PC-9 (cell line): ENCODE data around the gene TGFBR3. TPM values are rescaled to one million over a fixed set of nuclear protein-coding genes. Genes with fewer than 3 reads are reported as not detected.

Experiments
- BruUV-seq: library from RNA; stranded (reverse); fragments of 400-500 nt; replicated peaks from 2 replicates; lab custom pipeline; 2021; lab: Mats Ljungman, UMichigan
- CTCF ChIA-PET: fragments of 300-600 bp; sonication (Branson Sonifier 250); formaldehyde crosslinking; loops from one replicate; lab custom pipeline; 2022; ENCODE audit warnings: antibody characterized with exemption; lab: Charles Lee
- POLR2A ChIA-PET: fragments of 300-600 bp; sonication (Branson Sonifier 250); formaldehyde crosslinking; loops from one replicate; lab custom pipeline; 2022; ENCODE audit warnings: antibody characterized with exemption; ENCODE audit not compliant: unreplicated experiment; lab: Charles Lee
- DNase-seq, 2 experiments: peaks; one replicate each; pipeline versions ENCODE4 v3.0.0 to v3.0.0-alpha.2; 2015 to 2022; ENCODE audit warnings: mixed read lengths in 1 of 2
- H2AFZ ChIP-seq: fragments of 200-600 bp; sonication (generic); 2 replicates; pipeline ENCODE4 v1.8.1; 2017; ENCODE audit warnings: antibody characterized with exemption
- H3F3A ChIP-seq: fragments of 200-600 bp; sonication (generic); 2 replicates; pipeline ENCODE4 v1.8.1; 2017; ENCODE audit warnings: antibody characterized with exemption, mild to moderate bottlenecking, low read depth; ENCODE audit not compliant: insufficient read depth
- H3K27ac ChIP-seq: fragments of 200-600 bp; sonication (generic); 2 replicates; pipeline ENCODE4 v1.6.1; 2016; ENCODE audit warnings: mixed run types
- H3K27me3 ChIP-seq: fragments of 200-600 bp; sonication (generic); 2 replicates; pipeline ENCODE4 v1.6.1; 2016; ENCODE audit warnings: low read depth, mixed run types; ENCODE audit not compliant: insufficient read depth
- H3K36me3 ChIP-seq: fragments of 200-600 bp; sonication (generic); 2 replicates; pipeline ENCODE4 v1.6.1; 2016; ENCODE audit warnings: low read depth, mixed run types
- H3K4me1 ChIP-seq: fragments of 200-600 bp; sonication (generic); replicated peaks from 2 replicates; pipeline ENCODE4 v1.6.1; 2016; ENCODE audit warnings: mixed run types; ENCODE audit not compliant: insufficient read depth
- H3K4me2 ChIP-seq: fragments of 200-600 bp; sonication (generic); 2 replicates; pipeline ENCODE4 v1.6.1; 2017; ENCODE audit warnings: mixed run types
- H3K4me3 ChIP-seq: fragments of 200-600 bp; sonication (generic); 2 replicates; pipeline ENCODE4 v1.6.1; 2016; ENCODE audit warnings: mixed run types
- H3K79me2 ChIP-seq: fragments of 200-600 bp; sonication (generic); 2 replicates; pipeline ENCODE4 v1.6.1; 2017; ENCODE audit warnings: low read depth, mixed run types
- H3K9me2 ChIP-seq: fragments of 200-600 bp; sonication (generic); 2 replicates; pipeline ENCODE4 v1.8.1; 2017; ENCODE audit warnings: mild to moderate bottlenecking; ENCODE audit not compliant: insufficient read depth
- H3K9me3 ChIP-seq: fragments of 200-600 bp; sonication (generic); 2 replicates; pipeline ENCODE4 v1.8.1; 2016; ENCODE audit warnings: low read depth; ENCODE audit not compliant: insufficient read depth
- H4K20me1 ChIP-seq: fragments of 200-600 bp; sonication (generic); 2 replicates; pipeline ENCODE4 v1.8.1; 2017; ENCODE audit not compliant: insufficient read depth
- EZH2 ChIP-seq: fragments of 200-600 bp; sonication (generic); IDR thresholded peaks from 2 replicates; pipeline ENCODE4 v1.8.0; 2017; ENCODE audit warnings: antibody characterized with exemption, low read depth
- intact Hi-C: fragments of 100-400 bp; cut with micrococcal nuclease; formaldehyde crosslinking; loops from one replicate; pipeline ENCODE4 v1.10.0; 2022; ENCODE audit not compliant: unreplicated experiment
- total RNA-seq: library from RNA; stranded (reverse); gene quantifications from 2 replicates; pipeline ENCODE4 v1.2.3, GENCODE V29; 2021
- TF ChIP-seq, protein P1 (sequence below): fragments of 200-600 bp; sonication (generic); conservative IDR thresholded peaks from 2 replicates; pipeline ENCODE4 v1.6.1; 2017; ENCODE audit warnings: mixed run types, antibody characterized with exemption, mild to moderate bottlenecking, moderate library complexity

TGFBR3 gene
- total RNA-seq, 1 experiment from 2014 or later = 1.6 TPM

DNA sequence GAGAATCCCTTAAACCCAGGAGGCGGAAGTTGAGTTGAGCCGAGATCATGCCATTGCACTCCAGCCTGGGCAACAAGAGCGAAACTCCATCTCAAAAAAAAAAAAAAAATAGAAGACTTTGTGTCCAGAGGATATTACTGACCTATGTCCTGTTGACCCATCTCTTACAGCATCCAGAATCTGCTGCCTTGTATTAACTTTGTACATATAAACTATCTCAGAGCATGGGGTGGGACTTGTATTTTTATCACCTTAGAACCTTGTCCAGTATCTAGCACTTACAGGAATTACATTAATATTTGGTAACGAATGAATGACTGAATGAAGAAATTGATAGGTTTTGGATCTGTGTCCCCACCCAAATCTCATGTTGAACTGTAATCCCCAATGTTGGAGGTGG, 117.8 kb downstream of the TGFBR3 start:
- CTCF ChIA-PET = no interaction called here
- no peak overlapping the region for H3K27ac ChIP-seq
- POLR2A ChIA-PET = no interaction called here
- H2AFZ ChIP-seq = no peak overlapping the region
- no peak for TF ChIP-seq EZH2
- TF ChIP-seq, protein P1, sequence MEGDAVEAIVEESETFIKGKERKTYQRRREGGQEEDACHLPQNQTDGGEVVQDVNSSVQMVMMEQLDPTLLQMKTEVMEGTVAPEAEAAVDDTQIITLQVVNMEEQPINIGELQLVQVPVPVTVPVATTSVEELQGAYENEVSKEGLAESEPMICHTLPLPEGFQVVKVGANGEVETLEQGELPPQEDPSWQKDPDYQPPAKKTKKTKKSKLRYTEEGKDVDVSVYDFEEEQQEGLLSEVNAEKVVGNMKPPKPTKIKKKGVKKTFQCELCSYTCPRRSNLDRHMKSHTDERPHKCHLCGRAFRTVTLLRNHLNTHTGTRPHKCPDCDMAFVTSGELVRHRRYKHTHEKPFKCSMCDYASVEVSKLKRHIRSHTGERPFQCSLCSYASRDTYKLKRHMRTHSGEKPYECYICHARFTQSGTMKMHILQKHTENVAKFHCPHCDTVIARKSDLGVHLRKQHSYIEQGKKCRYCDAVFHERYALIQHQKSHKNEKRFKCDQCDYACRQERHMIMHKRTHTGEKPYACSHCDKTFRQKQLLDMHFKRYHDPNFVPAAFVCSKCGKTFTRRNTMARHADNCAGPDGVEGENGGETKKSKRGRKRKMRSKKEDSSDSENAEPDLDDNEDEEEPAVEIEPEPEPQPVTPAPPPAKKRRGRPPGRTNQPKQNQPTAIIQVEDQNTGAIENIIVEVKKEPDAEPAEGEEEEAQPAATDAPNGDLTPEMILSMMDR = no peak
- H3F3A ChIP-seq = no peaks in the 10 kb centered on the region; the same call in 1 of the 2 replicates
- H3K4me1 ChIP-seq = peaks cover 14% of the 10 kb centered on the region
- no peak overlapping the region for H3K4me2 ChIP-seq
- no peaks in the 10 kb centered on the region for H3K9me2 ChIP-seq
- no peaks in the 10 kb centered on the region for H3K79me2 ChIP-seq
- no peaks in the 10 kb centered on the region for H3K9me3 ChIP-seq
- H4K20me1 ChIP-seq = no peaks in the 10 kb centered on the region
- no TSS peak for BruUV-seq
- no peak for DNase-seq
- intact Hi-C loops = no loop called here
- no peak overlapping the region for H3K4me3 ChIP-seq
- H3K36me3 ChIP-seq = no peaks in the 10 kb centered on the region
- H3K27me3 ChIP-seq = no peaks in the 10 kb centered on the region

DNA sequence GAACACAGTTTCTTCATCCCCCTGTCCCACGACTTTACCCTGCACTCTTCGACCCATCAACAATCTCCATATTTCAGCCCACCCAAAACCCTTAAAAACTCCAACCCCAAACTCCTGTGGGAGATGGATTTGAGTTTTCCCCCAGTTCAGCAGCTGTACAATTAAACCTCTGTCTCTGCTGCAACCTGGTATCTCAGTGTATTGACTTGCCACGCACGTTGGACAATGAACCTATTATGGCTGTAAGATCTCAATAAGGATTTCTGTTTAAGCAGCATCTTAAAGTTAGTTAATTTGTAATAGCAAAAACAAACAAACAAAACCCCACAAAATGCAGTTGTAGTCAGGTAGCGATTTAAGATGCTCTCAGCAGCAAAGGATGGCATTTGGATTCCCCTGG, 119.1 kb downstream of the TGFBR3 start:
- DNase-seq = no peak
- Histone ChIP-seq H4K20me1 (no peaks in the 10 kb centered on the region), H3F3A (no peaks in the 10 kb centered on the region; the same call in 1 of the 2 replicates), H3K9me2 (no peaks in the 10 kb centered on the region), H3K36me3 (no peaks in the 10 kb centered on the region), H3K79me2 (no peaks in the 10 kb centered on the region), H3K9me3 (no peaks in the 10 kb centered on the region), H3K27me3 (no peaks in the 10 kb centered on the region), H3K4me3 (no peak overlapping the region), H3K4me1 (peaks cover 25% of the 10 kb centered on the region), H3K27ac (no peak overlapping the region), H2AFZ (no peak overlapping the region), H3K4me2 (no peak overlapping the region)
- no TSS peak for BruUV-seq
- intact Hi-C loops = no loop called here
- ChIA-PET CTCF (no interaction called here), POLR2A (no interaction called here)
- no peak for TF ChIP-seq EZH2
- TF ChIP-seq, protein P1 = no peak

DNA sequence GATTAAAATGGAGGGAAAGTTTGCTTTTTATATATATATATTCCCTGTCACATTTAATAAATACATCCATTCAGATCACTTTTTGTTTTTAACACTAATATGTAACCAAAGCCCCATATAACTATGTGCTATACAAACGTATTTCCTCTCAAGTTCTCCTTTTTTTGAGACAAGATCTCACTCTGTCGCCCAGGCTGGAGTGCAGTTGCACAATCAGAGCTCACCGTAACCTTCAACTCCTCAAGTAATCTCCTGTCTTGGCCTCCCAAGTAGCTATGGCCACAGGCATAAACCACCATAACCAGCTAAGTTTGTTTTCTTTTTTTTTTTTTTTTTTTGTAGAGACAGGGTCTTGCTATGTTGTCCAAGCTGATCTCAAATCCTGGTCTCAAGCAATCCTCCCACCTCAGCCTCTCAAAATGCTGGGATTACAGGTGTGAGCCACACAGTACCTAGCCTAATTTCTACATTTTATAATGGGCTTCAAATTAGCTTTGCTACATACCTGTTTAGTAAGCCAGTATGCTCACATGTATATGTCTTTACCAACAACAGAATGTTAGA, 120.0 kb downstream of the TGFBR3 start:
- Histone ChIP-seq H3K4me3 (no peak overlapping the region), H3K79me2 (no peaks in the 10 kb centered on the region), H4K20me1 (no peaks in the 10 kb centered on the region), H3K9me2 (no peaks in the 10 kb centered on the region), H3K27me3 (no peaks in the 10 kb centered on the region), H3K27ac (no peak overlapping the region), H2AFZ (no peak overlapping the region), H3K9me3 (no peaks in the 10 kb centered on the region), H3K36me3 (no peaks in the 10 kb centered on the region), H3K4me2 (no peak overlapping the region), H3K4me1 (peaks cover 25% of the 10 kb centered on the region), H3F3A (no peaks in the 10 kb centered on the region; the same call in 1 of the 2 replicates)
- TF ChIP-seq, protein P1 = no peak
- no peak for TF ChIP-seq EZH2
- ChIA-PET POLR2A (no interaction called here), CTCF (no interaction called here)
- intact Hi-C loops = no loop called here
- DNase-seq = no peak
- no TSS peak for BruUV-seq
